NCI-H1694 treated with DMSO at 0.1 percent for 48 hours (cell line): ENCODE data around the gene PHF8.

ENCODE experiments used
- DNase-seq: peaks from one replicate; lab custom pipeline; 2025; lab: John Stamatoyannopoulos, UW

PHF8 gene

GRCh38 chrX:54044126-54044876, at the start of gene PHF8:
PHF8 (minus strand) TSS chrX:54044473; CDS start chrX:54042728, 1,745 bp downstream.
- peak; percentile 92 for DNase-seq

DNA sequence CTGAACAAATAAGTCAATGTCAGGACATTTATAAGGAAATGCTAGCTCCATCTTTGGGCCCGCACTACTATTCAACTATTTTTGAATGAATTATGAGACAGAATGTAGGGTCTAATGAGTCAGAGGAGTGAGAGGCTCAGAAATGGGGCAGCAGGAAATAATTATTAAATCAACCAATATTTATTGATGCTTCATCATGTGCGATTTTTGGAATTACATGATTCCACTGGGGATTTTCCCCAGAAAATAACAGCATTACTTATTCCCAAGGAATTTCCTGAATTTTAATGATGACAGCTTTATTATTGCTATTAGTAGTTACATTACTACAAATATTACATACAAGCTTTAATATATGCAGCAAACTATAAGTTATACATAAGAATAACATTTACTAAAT, 49.3 kb upstream of the PHF8 start:
- DNase-seq = no peak

DNA sequence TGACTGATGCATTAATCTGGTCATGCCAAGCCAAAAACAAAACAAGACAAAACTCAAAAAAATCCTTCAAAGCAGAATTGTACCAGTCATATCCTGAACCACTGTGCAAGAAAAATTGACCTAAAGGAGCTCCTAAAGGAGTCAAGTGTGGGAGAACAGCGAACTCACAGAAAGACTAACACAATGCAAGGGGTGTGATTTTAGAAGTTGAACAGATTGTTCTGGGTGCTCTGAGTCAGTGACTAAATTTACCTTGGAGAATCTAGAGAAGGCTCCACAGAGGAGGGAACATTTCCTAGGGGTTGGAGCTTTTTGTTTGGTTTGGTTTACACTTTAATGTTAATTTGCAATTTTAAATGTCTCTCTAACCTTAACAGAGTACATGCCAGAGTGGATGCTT, 48.9 kb upstream of the PHF8 start:
- DNase-seq = no peak

- no peak for DNase-seq
Observed at GRCh38 chrX:54090880-54091279, 46.6 kb upstream of the PHF8 start.

GRCh38 chrX:54089191-54089590, 44.9 kb upstream of the PHF8 start:
- no peak for DNase-seq

GRCh38 chrX:54087661-54088060, 43.4 kb upstream of the PHF8 start:
- DNase-seq = no peak

DNA sequence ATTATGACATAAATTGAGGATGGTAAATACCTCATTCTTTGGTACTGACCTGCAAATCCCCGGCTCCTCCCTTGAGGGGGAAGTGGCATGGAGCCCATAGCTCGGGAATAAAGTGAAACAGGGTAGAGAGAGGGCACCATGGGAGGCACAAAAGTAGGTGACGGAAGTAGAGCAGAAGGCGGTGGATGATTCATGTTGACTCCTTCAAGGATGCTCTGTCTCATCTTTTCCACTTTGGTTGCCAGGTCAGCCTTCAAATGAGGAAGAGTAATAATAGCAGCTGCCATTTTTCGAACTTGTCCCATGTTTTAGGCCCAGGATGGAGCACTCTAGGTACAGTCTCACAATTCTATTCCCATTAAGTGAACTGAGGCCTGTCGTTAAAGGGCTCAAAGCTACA, 41.4 kb upstream of the PHF8 start:
- no peak for DNase-seq

DNA sequence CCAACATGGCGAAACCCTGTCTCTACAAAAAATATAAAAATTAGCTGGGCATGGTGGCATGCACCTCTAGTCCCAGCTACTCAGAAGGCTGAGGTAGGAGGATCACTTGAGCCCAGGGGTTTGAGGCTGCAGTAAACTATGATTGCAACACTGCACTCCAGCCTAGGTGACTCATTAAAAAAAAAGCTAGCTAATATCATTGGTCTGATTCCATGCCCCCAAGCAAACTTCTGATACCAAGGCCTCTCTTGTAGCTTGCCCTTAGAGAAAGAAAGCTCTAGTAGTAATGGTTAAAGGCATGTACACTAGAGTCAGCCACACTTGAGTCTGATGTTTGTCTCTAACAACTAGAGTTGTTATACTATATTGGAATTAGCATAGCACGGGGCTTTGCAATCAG, 32.6 kb upstream of the PHF8 start:
- no peak for DNase-seq

DNA sequence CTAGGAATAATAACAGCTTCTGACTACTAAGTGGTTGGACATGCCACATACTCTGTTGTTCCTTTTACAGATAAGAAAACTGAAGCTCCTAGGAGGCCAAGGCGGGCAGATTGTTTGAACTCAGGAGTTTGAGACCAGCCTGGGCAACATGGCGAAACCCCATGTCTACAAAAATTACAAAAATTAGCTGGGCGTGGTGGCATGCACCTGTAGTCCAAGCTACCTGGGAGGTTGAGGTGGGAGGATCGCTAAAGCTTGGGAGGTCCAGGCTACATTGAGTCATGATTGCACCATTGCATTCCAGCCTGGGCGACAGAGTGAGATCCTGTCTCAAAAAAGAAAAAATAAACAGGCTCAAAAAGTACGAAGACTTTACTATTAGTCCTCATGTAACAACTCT, 30.6 kb upstream of the PHF8 start:
- DNase-seq = no peak

DNA sequence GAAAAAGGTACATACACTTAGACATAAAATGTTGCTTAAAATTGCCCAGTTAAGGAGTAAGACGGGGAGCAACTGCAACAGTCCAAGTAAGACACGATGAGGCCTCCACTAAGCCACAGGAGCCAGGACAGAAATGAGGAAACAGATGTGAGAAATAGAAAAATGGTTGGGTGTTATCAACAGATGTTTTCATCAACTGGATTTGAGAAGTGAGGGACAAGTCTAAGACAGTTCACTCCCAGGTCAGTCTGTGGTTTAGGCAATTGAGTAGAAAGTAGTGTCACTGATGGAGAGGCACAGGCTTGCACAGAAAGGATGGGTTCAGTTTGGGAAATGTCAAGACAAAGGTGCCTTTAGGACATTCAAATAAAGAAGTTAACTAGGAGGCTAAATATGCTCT, 23.5 kb upstream of the PHF8 start:
- DNase-seq = no peak

DNA sequence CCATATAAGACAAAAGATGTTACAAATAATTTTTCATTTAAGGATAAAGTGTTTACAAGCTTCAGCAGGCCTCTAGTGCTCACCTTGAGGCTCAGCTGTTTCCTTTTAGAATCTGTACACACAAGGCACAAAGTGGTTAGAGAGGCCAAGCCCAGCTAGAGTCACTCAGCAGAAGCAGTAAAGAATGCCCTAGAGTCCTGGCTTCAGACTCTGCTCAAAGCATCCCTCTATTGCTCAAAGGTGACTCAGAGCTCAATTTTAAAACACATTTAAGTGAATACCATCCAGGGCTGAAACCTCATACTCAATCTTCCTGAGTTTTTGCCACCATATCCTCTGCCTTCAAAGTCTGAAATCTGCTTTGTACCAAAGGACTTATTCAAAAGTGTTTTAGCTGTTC, 22.6 kb upstream of the PHF8 start:
- DNase-seq = no peak

GRCh38 chrX:54064564-54064963, 20.3 kb upstream of the PHF8 start:
- no peak for DNase-seq

GRCh38 chrX:54063361-54063760, 19.1 kb upstream of the PHF8 start:
- DNase-seq = no peak

DNA sequence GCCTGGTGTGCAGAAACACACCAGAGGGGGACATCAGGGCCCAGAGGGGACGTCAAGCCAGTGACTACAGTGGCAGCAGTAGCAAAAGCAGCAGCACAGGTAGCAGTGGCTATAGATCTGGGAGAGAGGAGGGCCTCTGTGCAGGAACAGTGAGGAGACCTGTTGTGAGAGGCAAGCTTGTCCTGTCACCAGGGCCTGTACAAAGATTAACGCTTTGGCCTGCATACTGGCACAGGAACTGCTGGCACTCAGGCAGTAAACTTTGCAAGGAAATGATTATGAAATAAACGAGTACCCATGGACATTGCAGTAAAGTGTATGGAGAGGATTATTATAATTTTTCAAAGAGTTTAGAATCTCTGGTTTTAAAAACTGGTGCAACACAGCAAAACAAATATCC, 5.5 kb upstream of the PHF8 start:
- DNase-seq = no peak

DNA sequence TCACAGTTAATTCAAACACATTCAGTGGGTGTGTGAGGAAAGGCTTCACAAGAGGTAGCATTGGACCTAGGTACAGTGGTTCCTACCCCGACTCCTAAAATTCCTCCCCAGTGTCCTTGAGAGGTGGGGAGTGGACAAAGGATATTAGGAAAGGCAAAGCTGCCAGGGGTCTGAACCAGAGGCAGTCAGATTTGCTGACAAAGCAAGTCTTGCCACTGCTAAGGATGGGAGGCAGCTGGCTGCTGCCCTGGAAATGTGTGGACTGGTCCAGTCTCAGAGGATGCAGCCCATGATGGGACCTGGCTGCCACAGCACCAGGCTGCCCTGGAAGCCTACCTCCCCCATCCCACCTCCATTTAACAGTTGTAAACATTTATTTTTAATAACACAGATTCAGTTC, 4.1 kb upstream of the PHF8 start:
- DNase-seq = no peak

- no peak for DNase-seq
Observed at GRCh38 chrX:54045563-54046228, 1.4 kb upstream of the PHF8 start.

GRCh38 chrX:54044877-54045338, 635 bp upstream of the PHF8 start:
- peak; percentile 29 for DNase-seq

- peak; percentile 6 for DNase-seq
Observed at GRCh38 chrX:54043541-54044125, 640 bp downstream of the PHF8 start.

- no peak for DNase-seq
Observed at GRCh38 chrX:54043056-54043455, 1.2 kb downstream of the PHF8 start.

DNA sequence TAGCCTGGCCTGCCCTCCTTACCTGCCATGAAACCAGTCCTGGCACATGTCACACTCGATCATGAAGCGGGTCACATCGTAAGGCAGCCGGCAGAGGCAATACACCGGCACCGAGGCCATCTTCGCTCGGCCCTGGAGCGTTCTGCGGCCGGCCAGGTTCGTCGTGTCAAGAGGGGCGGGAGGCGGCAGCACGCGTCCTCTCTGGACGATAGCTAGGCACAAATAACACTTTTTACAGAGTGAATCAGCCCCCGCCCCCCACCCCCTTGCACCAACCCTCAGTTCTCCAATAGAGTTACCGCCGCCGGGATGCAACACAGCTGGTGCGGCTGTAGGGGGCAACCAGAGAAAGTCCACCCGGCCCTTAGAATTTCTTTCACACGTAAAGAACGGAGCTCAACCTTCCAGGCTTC, 1.7 kb downstream of the PHF8 start:
- peak; percentile 0 for DNase-seq

DNA sequence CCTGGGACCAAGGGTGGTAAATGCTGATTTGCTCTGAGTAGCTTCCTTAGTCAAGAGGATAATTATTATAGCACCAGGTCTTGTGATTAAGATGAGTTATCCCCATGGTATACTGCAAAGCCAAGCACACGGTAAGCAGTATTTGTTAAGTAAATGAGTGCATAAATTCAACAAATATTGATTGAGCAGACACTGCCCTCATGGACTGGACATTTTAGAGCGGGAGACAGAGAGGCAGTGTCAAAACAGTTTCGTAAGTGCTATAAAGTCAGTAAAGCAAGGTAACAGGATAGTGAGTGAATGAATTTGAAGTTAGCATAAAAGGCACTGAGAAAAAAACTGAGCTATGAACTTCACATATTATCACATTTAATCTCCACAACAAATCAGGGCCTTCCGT, 13.9 kb downstream of the PHF8 start:
- DNase-seq = no peak

DNA sequence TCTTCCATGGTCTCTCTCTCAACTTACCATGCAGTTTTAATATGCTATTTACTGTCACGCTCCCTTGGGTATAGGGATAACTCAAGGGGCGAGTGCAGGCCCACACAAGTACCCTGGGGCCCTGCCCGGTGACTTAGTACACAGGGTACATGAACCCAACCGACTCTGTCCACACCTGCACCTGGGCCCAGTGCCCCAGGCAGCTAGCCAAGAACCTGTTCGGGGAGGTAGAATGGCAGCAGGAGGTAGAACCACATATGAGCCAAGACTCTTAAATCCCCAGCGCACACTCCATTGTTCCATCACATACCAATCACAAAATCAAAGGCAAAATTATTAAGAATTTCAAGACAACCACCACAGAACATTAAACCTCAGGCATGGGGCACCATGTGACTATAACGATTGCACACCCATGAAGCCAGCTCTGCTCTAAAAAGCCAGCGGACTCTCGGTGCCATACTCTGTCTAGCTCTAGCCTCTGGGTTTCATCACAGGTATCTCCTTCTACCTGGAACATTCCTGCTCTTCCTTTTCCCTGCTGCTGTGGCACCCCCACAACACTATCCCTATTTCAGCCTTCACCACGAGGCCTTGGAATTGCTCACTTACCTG, 14.6 kb downstream of the PHF8 start:
- no peak for DNase-seq

DNA sequence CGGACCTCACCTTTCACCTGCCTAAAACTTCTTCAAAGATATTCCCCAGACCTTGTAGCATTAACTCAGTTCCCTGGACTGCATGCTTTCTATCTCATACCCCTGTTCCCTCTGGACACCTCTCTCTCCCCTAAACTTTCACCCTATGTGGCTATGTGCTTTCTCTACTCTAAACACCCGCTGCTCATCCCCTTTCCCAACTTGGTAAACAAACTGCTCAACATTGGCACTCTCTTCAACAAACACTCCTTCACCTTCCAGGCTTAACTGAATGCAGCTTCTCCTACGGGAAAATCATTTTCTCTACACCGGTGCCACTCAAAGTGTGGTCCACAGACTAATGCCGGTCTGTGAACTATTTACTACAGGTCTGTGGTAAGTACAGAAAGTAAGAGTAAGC, 19.9 kb downstream of the PHF8 start:
- DNase-seq = no peak
